Smooth muscle cell (in vitro differentiated cells): Measurements from ENCODE around the gene INPP5A. TPM values are rescaled to one million over a fixed set of nuclear protein-coding genes. Genes with fewer than 3 reads are reported as not detected.

ENCODE experiments used
- DNase-seq: peaks from one replicate; lab custom pipeline; 2025; ENCODE audit not compliant: unreplicated experiment; lab: John Stamatoyannopoulos, UW
- H2AFZ ChIP-seq: fragments of 200-600 bp; sonication (generic); 2 replicates; pipeline ENCODE4 v1.6.0; 2016; ENCODE audit warnings: antibody characterized with exemption, low read depth, mild to moderate bottlenecking
- H3F3A ChIP-seq: fragments of 200-600 bp; sonication (generic); 2 replicates; pipeline ENCODE4 v1.6.0; 2017; ENCODE audit warnings: antibody characterized with exemption, low read depth
- H3K27ac ChIP-seq: fragments of 200-600 bp; sonication (generic); 2 replicates; pipeline ENCODE4 v1.5.1; 2016; ENCODE audit warnings: low read depth, mild to moderate bottlenecking
- H3K27me3 ChIP-seq: fragments of 200-600 bp; sonication (generic); 2 replicates; pipeline ENCODE4 v1.6.1; 2016; ENCODE audit warnings: low read depth, mild to moderate bottlenecking
- H3K36me3 ChIP-seq: fragments of 200-600 bp; sonication (generic); 2 replicates; pipeline ENCODE4 v1.5.1; 2016; ENCODE audit warnings: low read depth
- H3K4me1 ChIP-seq: fragments of 200-600 bp; sonication (generic); 2 replicates; pipeline ENCODE4 v1.5.1; 2016; ENCODE audit warnings: low read depth
- H3K4me2 ChIP-seq: fragments of 200-600 bp; sonication (generic); 2 replicates; pipeline ENCODE4 v1.6.0; 2016; ENCODE audit warnings: mild to moderate bottlenecking
- H3K4me3 ChIP-seq: fragments of 200-600 bp; sonication (generic); 2 replicates; pipeline ENCODE4 v1.5.1; 2016; ENCODE audit warnings: mild to moderate bottlenecking
- H3K79me2 ChIP-seq: fragments of 200-600 bp; sonication (generic); 2 replicates; pipeline ENCODE4 v1.6.0; 2016; ENCODE audit warnings: low read depth, mild to moderate bottlenecking
- H3K9ac ChIP-seq: fragments of 200-600 bp; sonication (generic); 2 replicates; pipeline ENCODE4 v1.6.0; 2016; ENCODE audit warnings: low read depth
- H3K9me3 ChIP-seq: fragments of 200-600 bp; sonication (generic); replicated peaks from 2 replicates; pipeline ENCODE4 v1.5.1; 2016; ENCODE audit warnings: low read depth
- H4K20me1 ChIP-seq: fragments of 200-600 bp; sonication (generic); 2 replicates; pipeline ENCODE4 v1.6.0; 2016; ENCODE audit warnings: low read depth
- WGBS: methylation state at CpG from one replicate; pipeline ENCODE4 v1.1.7; 2016; ENCODE audit warnings: low lambda C conversion rate; 5-methylcytosine and 5-hydroxymethylcytosine counted together
- polyA plus RNA-seq: library from polyadenylated mRNA; unstranded; fragments of >200 nt; fragmentation: Nextera tagmentation; extraction: Ambion mirVana; gene quantifications from 2 replicates; pipeline ENCODE4 v1.2.1, GENCODE V29; 2016
- total RNA-seq: library from RNA; depleted of rRNA; stranded (reverse); fragments of >200 nt; gene quantifications from 2 replicates; pipeline ENCODE4 v1.2.3, GENCODE V29; 2014
- TF ChIP-seq, protein P1 (sequence below): fragments of 200-600 bp; sonication (generic); IDR thresholded peaks from 2 replicates; pipeline ENCODE4 v1.5.1; 2017; ENCODE audit warnings: borderline replicate concordance, mild to moderate bottlenecking, antibody characterized with exemption; ENCODE audit not compliant: insufficient read depth, poor library complexity, severe bottlenecking

INPP5A gene
- total and polyA plus RNA-seq, 2 experiments from 2014 or later: 48.0 to 55.9 TPM

DNA sequence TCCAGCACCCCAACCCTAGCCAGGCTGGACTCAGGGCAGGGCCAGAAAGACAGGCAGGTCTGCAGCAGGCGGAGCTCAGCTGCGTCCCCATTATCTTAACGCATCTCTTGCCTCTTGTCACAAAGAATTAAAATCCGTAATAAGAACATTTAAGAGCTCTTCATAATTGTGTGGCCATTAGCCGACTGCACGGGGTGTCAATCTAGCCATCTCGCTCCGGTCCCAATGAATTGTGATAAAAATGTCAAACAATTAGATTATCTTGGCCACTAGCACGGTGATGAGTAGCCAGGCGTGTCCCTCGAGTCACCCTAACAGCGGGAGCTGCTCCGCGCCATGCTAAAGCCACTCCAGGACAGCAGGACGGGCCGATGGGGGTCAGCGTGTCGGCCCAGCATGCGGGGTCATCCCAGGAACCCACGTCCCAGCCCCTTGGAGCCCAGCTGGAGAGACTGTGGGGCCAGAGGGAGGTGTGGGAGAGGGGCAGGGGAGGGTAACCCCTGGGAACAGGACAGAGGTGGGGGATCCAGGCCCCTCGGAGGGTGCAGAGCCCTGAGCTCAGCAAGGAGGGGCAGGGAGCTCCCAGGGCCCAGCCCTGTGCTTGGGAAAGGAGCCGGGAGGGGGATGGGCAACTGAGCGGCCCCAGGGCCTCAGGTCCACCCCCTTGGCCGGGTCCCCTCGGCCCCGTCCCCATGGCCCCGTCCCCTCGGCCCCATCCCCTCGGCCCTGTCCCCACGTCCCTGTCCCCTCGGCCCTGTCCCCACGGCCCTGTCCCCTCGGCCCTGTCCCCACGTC is 266.0 kb downstream of the INPP5A start:
- H3K36me3 ChIP-seq: no peaks in the 10 kb centered on the region
- H3K4me1 ChIP-seq: no peaks in the 10 kb centered on the region
- H3K27ac ChIP-seq: no peak overlapping the region
- no peak overlapping the region for H3K4me2 ChIP-seq
- H3K27me3 ChIP-seq: no peaks in the 10 kb centered on the region
- H2AFZ ChIP-seq: no peak overlapping the region
- no peaks in the 10 kb centered on the region for H3K79me2 ChIP-seq
- WGBS: 93% methylated on average over 21 of the region's 34 CpGs
- no peak overlapping the region for H3K4me3 ChIP-seq
- H3K9me3 ChIP-seq: no peaks in the 10 kb centered on the region
- no peaks in the 10 kb centered on the region for H3F3A ChIP-seq
- no peaks in the 10 kb centered on the region for H4K20me1 ChIP-seq
- TF ChIP-seq, protein P1, sequence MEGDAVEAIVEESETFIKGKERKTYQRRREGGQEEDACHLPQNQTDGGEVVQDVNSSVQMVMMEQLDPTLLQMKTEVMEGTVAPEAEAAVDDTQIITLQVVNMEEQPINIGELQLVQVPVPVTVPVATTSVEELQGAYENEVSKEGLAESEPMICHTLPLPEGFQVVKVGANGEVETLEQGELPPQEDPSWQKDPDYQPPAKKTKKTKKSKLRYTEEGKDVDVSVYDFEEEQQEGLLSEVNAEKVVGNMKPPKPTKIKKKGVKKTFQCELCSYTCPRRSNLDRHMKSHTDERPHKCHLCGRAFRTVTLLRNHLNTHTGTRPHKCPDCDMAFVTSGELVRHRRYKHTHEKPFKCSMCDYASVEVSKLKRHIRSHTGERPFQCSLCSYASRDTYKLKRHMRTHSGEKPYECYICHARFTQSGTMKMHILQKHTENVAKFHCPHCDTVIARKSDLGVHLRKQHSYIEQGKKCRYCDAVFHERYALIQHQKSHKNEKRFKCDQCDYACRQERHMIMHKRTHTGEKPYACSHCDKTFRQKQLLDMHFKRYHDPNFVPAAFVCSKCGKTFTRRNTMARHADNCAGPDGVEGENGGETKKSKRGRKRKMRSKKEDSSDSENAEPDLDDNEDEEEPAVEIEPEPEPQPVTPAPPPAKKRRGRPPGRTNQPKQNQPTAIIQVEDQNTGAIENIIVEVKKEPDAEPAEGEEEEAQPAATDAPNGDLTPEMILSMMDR: no peak
- H3K9ac ChIP-seq: no peak overlapping the region
- no peak for DNase-seq

DNA sequence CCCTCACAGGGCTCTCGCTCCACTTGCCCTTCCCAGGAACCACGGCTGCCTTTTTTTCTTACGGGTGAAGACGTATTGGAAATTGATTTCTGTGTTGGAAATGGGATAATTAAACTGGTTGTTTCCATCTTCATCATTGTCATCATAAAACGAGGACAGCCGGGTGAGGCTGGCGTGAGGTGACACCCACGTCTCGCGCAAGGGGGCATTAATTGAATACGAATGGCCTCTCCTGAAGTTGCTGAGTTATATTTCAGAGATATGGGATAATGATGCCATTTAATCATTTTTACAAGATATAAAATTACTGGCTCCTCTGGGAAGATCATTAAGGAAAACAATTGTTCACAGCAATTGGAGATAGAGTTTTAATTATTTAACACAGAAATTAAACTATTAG is 266.7 kb downstream of the INPP5A start:
- no peak for DNase-seq
- Histone ChIP-seq H3K9me3 (no peaks in the 10 kb centered on the region), H3F3A (no peaks in the 10 kb centered on the region), H3K79me2 (no peaks in the 10 kb centered on the region), H3K36me3 (no peaks in the 10 kb centered on the region), H3K27ac (no peak overlapping the region), H3K4me2 (no peak overlapping the region), H3K9ac (no peak overlapping the region), H3K4me1 (no peaks in the 10 kb centered on the region), H3K27me3 (no peaks in the 10 kb centered on the region), H4K20me1 (no peaks in the 10 kb centered on the region), H2AFZ (no peak overlapping the region), H3K4me3 (no peak overlapping the region)
- TF ChIP-seq, protein P1: no peak
- 91% methylated on average over 11 of the region's 11 CpGs for WGBS

DNA sequence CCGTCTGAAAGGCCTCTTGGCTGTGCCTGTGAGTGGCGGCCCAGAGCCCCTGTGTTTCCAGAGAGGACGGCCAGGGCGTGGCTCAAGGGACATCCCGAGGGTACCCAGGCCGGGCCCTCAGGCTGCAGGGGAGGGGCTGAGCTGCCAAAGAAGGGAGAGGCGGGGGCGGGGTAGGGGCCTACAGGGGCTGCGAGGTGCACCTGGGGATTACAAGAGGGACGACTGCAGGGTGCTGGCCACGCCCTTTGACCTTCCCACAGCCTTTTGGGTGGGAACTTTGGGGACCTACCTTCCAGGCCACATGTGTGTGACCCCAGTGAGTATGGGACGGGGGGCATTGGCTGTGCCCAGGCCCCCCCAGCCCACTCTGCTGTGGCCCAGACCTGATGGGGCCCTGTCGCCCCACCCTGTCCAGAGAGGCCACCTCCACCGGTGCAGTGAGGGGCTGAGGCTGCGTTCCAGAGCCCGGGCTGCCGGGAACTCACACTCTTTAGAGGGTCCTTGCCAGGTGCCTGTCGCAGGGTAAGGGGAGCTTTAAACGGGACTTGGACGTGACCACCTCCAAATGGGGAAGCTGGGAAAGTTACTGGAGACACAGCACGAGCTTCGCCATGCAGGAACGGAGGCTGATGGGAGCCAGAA is 267.3 kb downstream of the INPP5A start:
- Histone ChIP-seq H3K4me3 (no peak overlapping the region), H3K36me3 (no peaks in the 10 kb centered on the region), H3K4me1 (no peaks in the 10 kb centered on the region), H3K9me3 (no peaks in the 10 kb centered on the region), H3K27me3 (no peaks in the 10 kb centered on the region), H2AFZ (no peak overlapping the region), H3K79me2 (no peaks in the 10 kb centered on the region), H4K20me1 (no peaks in the 10 kb centered on the region), H3F3A (no peaks in the 10 kb centered on the region), H3K9ac (no peak overlapping the region), H3K4me2 (no peak overlapping the region), H3K27ac (no peak overlapping the region)
- TF ChIP-seq, protein P1: no peak
- 80% methylated on average over 22 of the region's 23 CpGs for WGBS
- no peak for DNase-seq
